B cell (primary cell): Measurements from ENCODE around the gene GRID2. TPM values are rescaled to one million over a fixed set of nuclear protein-coding genes. Genes with fewer than 3 reads are reported as not detected.

Source experiments
- ATAC-seq: fragments of 200-7000 bp; cut with Tn5 transposase; one replicate; pipeline ENCODE4 v1.10.0; 2021; ENCODE audit warnings: low read depth, mild to moderate bottlenecking, moderate number of reproducible peaks, moderate library complexity
- CTCF ChIA-PET: fragments of 350-600 bp; sonication (Branson Sonifier 250); formaldehyde crosslinking; loops from one replicate; lab custom pipeline; 2021; ENCODE audit warnings: antibody characterized with exemption, inconsistent platforms; lab: Charles Lee
- POLR2A ChIA-PET: fragments of 350-600 bp; sonication (Branson Sonifier 250); formaldehyde crosslinking; loops from one replicate; lab custom pipeline; 2021; ENCODE audit warnings: antibody characterized with exemption; lab: Charles Lee
- DNase-seq: peaks from one replicate; pipeline ENCODE4 v3.0.0; 2013
- H2AFZ ChIP-seq: 2 replicates; pipeline ENCODE4 v1.6.1; 2012; ENCODE audit warnings: mild to moderate bottlenecking, low read depth, low read length; ENCODE audit not compliant: insufficient read depth, poor library complexity, severe bottlenecking
- H3K27ac ChIP-seq, 2 donors: 1 replicate in 1 of 2; 2 replicates in 1 of 2; pipeline ENCODE4 v1.5.1; 2012 to 2013; ENCODE audit warnings: low read length in 2 of 2, mild to moderate bottlenecking in 2 of 2, moderate library complexity in 1 of 2
- H3K27me3 ChIP-seq, 4 experiments: fragments of 200-600 bp in 1 of 4; sonication (generic) in 1 of 4; replicated peaks in 1 of 4; 1 replicate in 2 of 4; 2 replicates in 2 of 4; pipeline versions ENCODE4 v1.6.1 to v1.7.0; 2013 to 2016; ENCODE audit warnings: low read length in 3 of 4, mild to moderate bottlenecking in 2 of 4, mixed read lengths in 1 of 4, moderate library complexity in 1 of 4; ENCODE audit not compliant: insufficient read depth in 4 of 4, control insufficient read depth in 3 of 4; ENCODE audit errors: control extremely low read depth in 1 of 4
- H3K36me3 ChIP-seq, 2 experiments: replicated peaks in 1 of 2; 1 replicate in 1 of 2; 2 replicates in 1 of 2; pipeline versions ENCODE4 v1.6.1 to v1.7.1; 2013; ENCODE audit warnings: low read length in 1 of 2; ENCODE audit not compliant: insufficient read depth in 2 of 2, control insufficient read depth in 1 of 2; ENCODE audit errors: control extremely low read depth in 1 of 2, extremely low read depth in 1 of 2
- H3K4me1 ChIP-seq, 2 donors: fragments of 200-600 bp in 1 of 2; sonication (generic) in 1 of 2; 1 replicate in 1 of 2; 2 replicates in 1 of 2; pipeline versions ENCODE4 v1.5.1 to v1.6.1; 2013 to 2017; ENCODE audit warnings: low read length in 2 of 2; ENCODE audit not compliant: control insufficient read depth in 2 of 2, insufficient read depth in 2 of 2
- H3K4me2 ChIP-seq: replicated peaks from 2 replicates; pipeline ENCODE3; 2012; ENCODE audit warnings: mild to moderate bottlenecking, low read depth, low read length; ENCODE audit not compliant: poor library complexity, severe bottlenecking
- H3K4me3 ChIP-seq, 5 experiments: fragments of 200-600 bp in 1 of 5; sonication (generic) in 1 of 5; 1 replicate in 3 of 5; 2 replicates in 2 of 5; pipeline versions ENCODE4 v1.5.1 to v1.7.0; 2011 to 2016; ENCODE audit warnings: low read length in 4 of 5, mild to moderate bottlenecking in 4 of 5, low read depth in 2 of 5, control low read depth in 1 of 5, moderate library complexity in 1 of 5; ENCODE audit not compliant: insufficient read depth in 1 of 5; ENCODE audit errors: control extremely low read depth in 1 of 5, extremely low read depth in 1 of 5
- H3K79me2 ChIP-seq: fragments of 200-600 bp; sonication (generic); one replicate; pipeline ENCODE4 v1.6.0; 2016; ENCODE audit warnings: low read length; ENCODE audit not compliant: control insufficient read depth, insufficient read depth
- H3K9ac ChIP-seq: fragments of 200-600 bp; sonication (generic); 2 replicates; pipeline ENCODE4 v1.6.1; 2017; ENCODE audit warnings: mild to moderate bottlenecking, low read length, moderate library complexity
- H3K9me3 ChIP-seq, 3 donors: one replicate each; pipeline versions ENCODE4 v1.6.1 to v1.7.1; 2013; ENCODE audit warnings: low read length in 2 of 3; ENCODE audit not compliant: control insufficient read depth in 2 of 3, insufficient read depth in 1 of 3; ENCODE audit errors: control extremely low read depth in 1 of 3
- H4K20me1 ChIP-seq: 2 replicates; pipeline ENCODE4 v1.6.0; 2012; ENCODE audit warnings: mild to moderate bottlenecking, low read length; ENCODE audit not compliant: insufficient read depth, control insufficient read depth, poor library complexity, severe bottlenecking
- H3K27ac Mint-ChIP-seq: one replicate; pipeline ENCODE4 v1.8.0; 2021; ENCODE audit warnings: mixed read lengths
- H3K27me3 Mint-ChIP-seq: one replicate; pipeline ENCODE4 v1.8.0; 2021; ENCODE audit warnings: mixed read lengths
- H3K4me1 Mint-ChIP-seq: one replicate; pipeline ENCODE4 v1.8.0; 2021; ENCODE audit warnings: mixed read lengths
- H3K4me3 Mint-ChIP-seq: one replicate; pipeline ENCODE4 v1.8.0; 2021; ENCODE audit warnings: mixed read lengths
- H3K9me3 Mint-ChIP-seq: one replicate; pipeline ENCODE4 v1.8.0; 2022; ENCODE audit warnings: mixed read lengths; ENCODE audit not compliant: insufficient read depth
- EZH2 ChIP-seq: IDR thresholded peaks from 2 replicates; pipeline ENCODE4 v1.6.1; 2012; ENCODE audit warnings: borderline replicate concordance, low read depth, mild to moderate bottlenecking, moderate library complexity, low read length; ENCODE audit not compliant: insufficient read depth, poor library complexity, severe bottlenecking
- WGBS: methylation state at CpG from one replicate; pipeline ENCODE4 v1.1.5; 2013; ENCODE audit warnings: missing lambda C conversion rate; ENCODE audit not compliant: insufficient coverage; 5-methylcytosine and 5-hydroxymethylcytosine counted together
- intact Hi-C: fragments of 100-400 bp; cut with micrococcal nuclease; formaldehyde crosslinking; loops from one replicate; pipeline ENCODE4 v1.10.0; 2022
- polyA plus RNA-seq: library from polyadenylated mRNA; depleted of rRNA; stranded (reverse); fragments of >200 nt; gene quantifications from 2 replicates; pipeline ENCODE4 v1.2.3, GENCODE V29; 2012
- total RNA-seq, 2 donors: library from RNA; stranded (reverse); fragments of 120-200 nt in 1 of 2; gene quantifications; 1 replicate in 1 of 2; 2 replicates in 1 of 2; pipeline versions ENCODE4 v1.2.3 to v1.2.4, GENCODE V29; 2013 to 2022
- TF ChIP-seq, protein P1 (sequence below): fragments of 200-600 bp; IDR thresholded peaks from one replicate; pipeline ENCODE4 v1.8.0; 2022; ENCODE audit warnings: antibody characterized with exemption, mild to moderate bottlenecking

GRID2 gene
- total and polyA plus RNA-seq, 2 donors (not counting 1 experiment from before 2014, with no cell fraction given): not detected

- CTCF ChIA-PET: no interaction called here
- TF ChIP-seq EZH2: no peak
- TF ChIP-seq, protein P1, sequence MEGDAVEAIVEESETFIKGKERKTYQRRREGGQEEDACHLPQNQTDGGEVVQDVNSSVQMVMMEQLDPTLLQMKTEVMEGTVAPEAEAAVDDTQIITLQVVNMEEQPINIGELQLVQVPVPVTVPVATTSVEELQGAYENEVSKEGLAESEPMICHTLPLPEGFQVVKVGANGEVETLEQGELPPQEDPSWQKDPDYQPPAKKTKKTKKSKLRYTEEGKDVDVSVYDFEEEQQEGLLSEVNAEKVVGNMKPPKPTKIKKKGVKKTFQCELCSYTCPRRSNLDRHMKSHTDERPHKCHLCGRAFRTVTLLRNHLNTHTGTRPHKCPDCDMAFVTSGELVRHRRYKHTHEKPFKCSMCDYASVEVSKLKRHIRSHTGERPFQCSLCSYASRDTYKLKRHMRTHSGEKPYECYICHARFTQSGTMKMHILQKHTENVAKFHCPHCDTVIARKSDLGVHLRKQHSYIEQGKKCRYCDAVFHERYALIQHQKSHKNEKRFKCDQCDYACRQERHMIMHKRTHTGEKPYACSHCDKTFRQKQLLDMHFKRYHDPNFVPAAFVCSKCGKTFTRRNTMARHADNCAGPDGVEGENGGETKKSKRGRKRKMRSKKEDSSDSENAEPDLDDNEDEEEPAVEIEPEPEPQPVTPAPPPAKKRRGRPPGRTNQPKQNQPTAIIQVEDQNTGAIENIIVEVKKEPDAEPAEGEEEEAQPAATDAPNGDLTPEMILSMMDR: no peak
- POLR2A ChIA-PET: no interaction called here
These were observed 231.8 kb downstream of the GRID2 start for GRCh38 chr4:92535599-92535998.

DNA sequence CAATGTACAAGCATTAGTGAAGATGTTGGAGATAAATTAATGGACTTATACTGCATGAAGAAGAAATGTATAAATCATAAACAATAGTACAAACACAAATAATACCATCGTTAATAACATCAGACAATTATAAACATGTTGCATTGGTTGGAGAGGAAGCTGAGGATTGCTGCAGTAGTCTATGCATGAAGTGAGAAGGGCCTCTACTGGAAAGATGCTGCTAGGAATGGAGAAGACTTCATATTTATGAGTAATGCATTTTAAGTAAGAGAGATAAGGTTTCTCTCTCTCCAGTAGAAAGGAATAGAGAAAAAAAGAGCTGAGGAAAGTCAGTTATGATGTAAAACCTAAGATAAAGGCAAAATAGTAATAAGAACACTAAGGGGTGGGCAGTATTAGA is 247.8 kb downstream of the GRID2 start:
- Histone ChIP-seq H3K9ac (no peak overlapping the region), H3K36me3 (no peaks in the 10 kb centered on the region), H3K4me1 (no peaks in the 10 kb centered on the region), H3K9me3 (no peaks in the 10 kb centered on the region), H3K27me3 (no peaks in the 10 kb centered on the region), H3K4me3 (no peak overlapping the region), H3K4me2 (no peak overlapping the region), H3K27ac (no peak overlapping the region), H4K20me1 (no peaks in the 10 kb centered on the region), H2AFZ (no peak overlapping the region), H3K79me2 (no peaks in the 10 kb centered on the region)
- no CpG with 5 or more reads among the region's 1 CpG for WGBS
- Mint-ChIP-seq H3K9me3 (peaks cover 6% of the 10 kb centered on the region), H3K27ac (no peak overlapping the region), H3K4me3 (no peak overlapping the region), H3K4me1 (no peaks in the 10 kb centered on the region), H3K27me3 (no peaks in the 10 kb centered on the region)
- no peak for TF ChIP-seq EZH2
- TF ChIP-seq, protein P1: no peak
- ChIA-PET POLR2A (no interaction called here), CTCF (no interaction called here)
- DNase-seq (no peak), ATAC-seq (no peak)
- intact Hi-C loops: no loop called here

More at GRCh38 chr4:92535599-92535998, 231.8 kb downstream of the GRID2 start:
- Histone ChIP-seq H3K9me3 (peaks cover 0 to 5% (median 0%) of the 10 kb centered on the region in 3 donors), H3K4me1 (no peaks in the 10 kb centered on the region), H3K27ac (no peak overlapping the region), H3K4me3 (no peak overlapping the region), H3K27me3 (no peaks in the 10 kb centered on the region), H2AFZ (no peak overlapping the region), H4K20me1 (no peaks in the 10 kb centered on the region), H3K79me2 (no peaks in the 10 kb centered on the region), H3K36me3 (no peaks in the 10 kb centered on the region), H3K9ac (no peak overlapping the region), H3K4me2 (no peak overlapping the region)
- H3K9me3 Mint-ChIP-seq: no peaks in the 10 kb centered on the region
- intact Hi-C loops: no loop called here
- H3K4me3 Mint-ChIP-seq: no peak overlapping the region
- no peaks in the 10 kb centered on the region for H3K27me3 Mint-ChIP-seq
- DNase-seq (no peak), ATAC-seq (no peak)
- H3K27ac Mint-ChIP-seq: no peak overlapping the region
- WGBS: 89% methylated on average over 11 of the region's 12 CpGs
- no peaks in the 10 kb centered on the region for H3K4me1 Mint-ChIP-seq
